ENCODE data around the gene KRTAP5-6.

- TF ChIP-seq, protein P1, sequence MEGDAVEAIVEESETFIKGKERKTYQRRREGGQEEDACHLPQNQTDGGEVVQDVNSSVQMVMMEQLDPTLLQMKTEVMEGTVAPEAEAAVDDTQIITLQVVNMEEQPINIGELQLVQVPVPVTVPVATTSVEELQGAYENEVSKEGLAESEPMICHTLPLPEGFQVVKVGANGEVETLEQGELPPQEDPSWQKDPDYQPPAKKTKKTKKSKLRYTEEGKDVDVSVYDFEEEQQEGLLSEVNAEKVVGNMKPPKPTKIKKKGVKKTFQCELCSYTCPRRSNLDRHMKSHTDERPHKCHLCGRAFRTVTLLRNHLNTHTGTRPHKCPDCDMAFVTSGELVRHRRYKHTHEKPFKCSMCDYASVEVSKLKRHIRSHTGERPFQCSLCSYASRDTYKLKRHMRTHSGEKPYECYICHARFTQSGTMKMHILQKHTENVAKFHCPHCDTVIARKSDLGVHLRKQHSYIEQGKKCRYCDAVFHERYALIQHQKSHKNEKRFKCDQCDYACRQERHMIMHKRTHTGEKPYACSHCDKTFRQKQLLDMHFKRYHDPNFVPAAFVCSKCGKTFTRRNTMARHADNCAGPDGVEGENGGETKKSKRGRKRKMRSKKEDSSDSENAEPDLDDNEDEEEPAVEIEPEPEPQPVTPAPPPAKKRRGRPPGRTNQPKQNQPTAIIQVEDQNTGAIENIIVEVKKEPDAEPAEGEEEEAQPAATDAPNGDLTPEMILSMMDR (optimal IDR thresholded peaks at IDR 0.05 in 1 of 3, IDR thresholded peaks at IDR 0.05 in 1 of 3, conservative IDR thresholded peaks at IDR 0.05 in 1 of 3; ENCODE audit: extremely low read depth in 1 of 3, insufficient read depth in 2 of 3, low read length in 3 of 3), result no peak
- TF ChIP-seq EZH2 (IDR thresholded peaks at IDR 0.05; ENCODE audit: low read length), result no peak
Measured at GRCh38 chr11:1737080-1737757, 40.2 kb downstream of the KRTAP5-6 start.
